H9 (cell line): ENCODE results near the gene GAPDH. TPM values are rescaled to one million over a fixed set of nuclear protein-coding genes. Genes with fewer than 3 reads are reported as not detected.
"Not testable (repeated sequence)": the region's sequence is repeated elsewhere in the genome, so short reads cannot be mapped to it uniquely, and the experiment has no call there.

ENCODE experiments used
- DNase-seq: peaks from one replicate; pipeline ENCODE4 v3.0.0-alpha.2; 2017
- H2AFZ ChIP-seq: one replicate; pipeline ENCODE4 v1.6.1; 2013; ENCODE audit warnings: mild to moderate bottlenecking, low read length, control low read depth, moderate library complexity
- H2AK5ac ChIP-seq: 2 replicates; pipeline ENCODE4 v1.6.1; 2013; ENCODE audit warnings: low read length, control low read depth, mixed read lengths; ENCODE audit not compliant: insufficient read length
- H2BK120ac ChIP-seq: one replicate; pipeline ENCODE4 v1.6.1; 2013; ENCODE audit warnings: low read depth, mild to moderate bottlenecking, low read length, control low read depth, inconsistent platforms; ENCODE audit not compliant: poor library complexity, severe bottlenecking
- H2BK12ac ChIP-seq: 2 replicates; pipeline ENCODE4 v1.6.1; 2013; ENCODE audit warnings: low read length, control low read depth, mixed read lengths, low read depth; ENCODE audit not compliant: insufficient read length
- H2BK15ac ChIP-seq: 2 replicates; pipeline ENCODE4 v1.6.1; 2013; ENCODE audit warnings: low read depth, low read length, control low read depth
- H2BK20ac ChIP-seq: one replicate; pipeline ENCODE4 v1.6.1; 2013; ENCODE audit warnings: low read depth, mild to moderate bottlenecking, low read length, control low read depth, inconsistent platforms; ENCODE audit not compliant: poor library complexity, severe bottlenecking
- H2BK5ac ChIP-seq: 2 replicates; pipeline ENCODE4 v1.6.1; 2013; ENCODE audit warnings: low read length, control low read depth, mixed read lengths; ENCODE audit not compliant: insufficient read length
- H3K14ac ChIP-seq: 2 replicates; pipeline ENCODE4 v1.6.1; 2013; ENCODE audit warnings: low read length, control low read depth; ENCODE audit not compliant: insufficient read depth
- H3K18ac ChIP-seq: 2 replicates; pipeline ENCODE4 v1.6.1; 2013; ENCODE audit warnings: low read depth, mild to moderate bottlenecking, mixed read lengths, low read length, control low read depth; ENCODE audit not compliant: insufficient read length
- H3K23ac ChIP-seq: 2 replicates; pipeline ENCODE4 v1.6.1; 2013; ENCODE audit warnings: low read length, control low read depth, mixed read lengths, low read depth; ENCODE audit not compliant: insufficient read length
- H3K23me2 ChIP-seq: 2 replicates; pipeline ENCODE4 v1.6.1; 2013; ENCODE audit warnings: low read depth, mild to moderate bottlenecking, mixed read lengths, low read length, control low read depth; ENCODE audit not compliant: insufficient read length, poor library complexity, severe bottlenecking
- H3K27ac ChIP-seq: 2 replicates; pipeline ENCODE4 v1.5.1; 2013; ENCODE audit warnings: low read length, control low read depth, mixed read lengths, low read depth; ENCODE audit not compliant: insufficient read length
- H3K27me3 ChIP-seq: 2 replicates; pipeline ENCODE4 v1.6.1; 2013; ENCODE audit warnings: low read length, control low read depth, inconsistent platforms; ENCODE audit not compliant: insufficient read depth
- H3K4ac ChIP-seq: 2 replicates; pipeline ENCODE4 v1.6.1; 2013; ENCODE audit warnings: low read depth, mild to moderate bottlenecking, control low read depth, inconsistent platforms, low read length, moderate library complexity
- H3K4me1 ChIP-seq: 2 replicates; pipeline ENCODE4 v1.6.1; 2013; ENCODE audit warnings: low read length, control low read depth, inconsistent platforms; ENCODE audit not compliant: insufficient read depth
- H3K4me2 ChIP-seq: 2 replicates; pipeline ENCODE4 v1.6.1; 2013; ENCODE audit warnings: low read length, control low read depth, mixed read lengths; ENCODE audit not compliant: insufficient read length, insufficient read depth
- H3K56ac ChIP-seq: 2 replicates; pipeline ENCODE4 v1.6.1; 2013; ENCODE audit warnings: low read depth, mild to moderate bottlenecking, mixed read lengths, low read length, control low read depth; ENCODE audit not compliant: insufficient read length
- H3K79me1 ChIP-seq: 2 replicates; pipeline ENCODE4 v1.6.1; 2013; ENCODE audit warnings: low read depth, mild to moderate bottlenecking, moderate library complexity, low read length, control low read depth, inconsistent platforms; ENCODE audit not compliant: insufficient read depth, poor library complexity, severe bottlenecking
- H3K79me2 ChIP-seq: 2 replicates; pipeline ENCODE4 v1.6.1; 2013; ENCODE audit warnings: low read length, control low read depth, inconsistent platforms; ENCODE audit not compliant: insufficient read depth
- H3K9ac ChIP-seq: 2 replicates; pipeline ENCODE4 v1.6.1; 2013; ENCODE audit warnings: low read length, control low read depth, mixed read lengths; ENCODE audit not compliant: insufficient read length; ENCODE audit errors: extremely low read depth
- H3K9me3 ChIP-seq: one replicate; pipeline ENCODE4 v1.6.1; 2013; ENCODE audit warnings: low read depth, low read length, inconsistent platforms; ENCODE audit not compliant: control insufficient read depth
- H3T11ph ChIP-seq: one replicate; pipeline ENCODE4 v1.6.1; 2013; ENCODE audit warnings: mild to moderate bottlenecking, low read length, control low read depth, inconsistent platforms
- H4K20me1 ChIP-seq: one replicate; pipeline ENCODE4 v1.6.1; 2013; ENCODE audit not compliant: control insufficient read depth, insufficient read length, insufficient read depth
- H4K5ac ChIP-seq: 2 replicates; pipeline ENCODE4 v1.6.1; 2013; ENCODE audit warnings: low read depth, mild to moderate bottlenecking, mixed read lengths, low read length, control low read depth; ENCODE audit not compliant: insufficient read length
- H4K8ac ChIP-seq: replicated peaks from 2 replicates; pipeline ENCODE4 v1.6.1; 2013; ENCODE audit warnings: low read length, control low read depth, mixed read lengths, low read depth; ENCODE audit not compliant: insufficient read length
- H4K91ac ChIP-seq: 2 replicates; pipeline ENCODE4 v1.6.1; 2013; ENCODE audit warnings: low read depth, mild to moderate bottlenecking, moderate library complexity, mixed read lengths, low read length, control low read depth; ENCODE audit not compliant: insufficient read length
- H3K27ac Mint-ChIP-seq, 3 experiments: 2 replicates in 2 of 3; 3 replicates in 1 of 3; pipeline ENCODE4 v1.8.0; 2020 to 2021; ENCODE audit warnings: mixed read lengths in 3 of 3, mild to moderate bottlenecking in 1 of 3, moderate library complexity in 1 of 3
- H3K27me3 Mint-ChIP-seq: 2 replicates; pipeline ENCODE4 v1.8.0; 2021; ENCODE audit warnings: low read depth, mild to moderate bottlenecking, moderate library complexity, mixed read lengths
- H3K36me3 Mint-ChIP-seq, 3 experiments: 2 replicates in 2 of 3; 3 replicates in 1 of 3; pipeline ENCODE4 v1.8.0; 2020 to 2021; ENCODE audit warnings: low read depth in 3 of 3, mixed read lengths in 3 of 3; ENCODE audit not compliant: insufficient read depth in 1 of 3
- H3K4me1 Mint-ChIP-seq, 2 experiments: 2 replicates each; pipeline ENCODE4 v1.8.0; 2020; ENCODE audit warnings: mixed read lengths in 2 of 2
- H3K4me3 Mint-ChIP-seq, 2 experiments: 2 replicates in 1 of 2; 3 replicates in 1 of 2; pipeline ENCODE4 v1.8.0; 2020 to 2021; ENCODE audit warnings: mild to moderate bottlenecking in 2 of 2, mixed read lengths in 2 of 2, moderate library complexity in 1 of 2
- H3K9me3 Mint-ChIP-seq, 2 experiments: 2 replicates in 1 of 2; 3 replicates in 1 of 2; pipeline ENCODE4 v1.8.0; 2020; ENCODE audit warnings: mild to moderate bottlenecking in 2 of 2, mixed read lengths in 2 of 2, moderate library complexity in 1 of 2
- WGBS: extraction: QIAGEN DNeasy Blood & Tissue Kit; methylation state at CpG from one replicate; pipeline ENCODE4 v1.1.7; 2013; ENCODE audit warnings: missing lambda C conversion rate, low lambda C conversion rate, mixed read lengths; ENCODE audit not compliant: insufficient read length; ENCODE audit errors: extremely low coverage; 5-methylcytosine and 5-hydroxymethylcytosine counted together
- total RNA-seq: library from RNA; stranded (reverse); gene quantifications from 2 replicates; pipeline ENCODE4 v1.2.1, GENCODE V29; 2021
- TF ChIP-seq, protein P1 (sequence below): fragments of 200-600 bp; sonication (generic); conservative IDR thresholded peaks from 3 replicates; pipeline ENCODE4 v1.8.0; 2021; ENCODE audit warnings: antibody characterized with exemption, mild to moderate bottlenecking

The GAPDH gene
- total RNA-seq, 1 experiment from 2014 or later: 4,581 TPM

DNA sequence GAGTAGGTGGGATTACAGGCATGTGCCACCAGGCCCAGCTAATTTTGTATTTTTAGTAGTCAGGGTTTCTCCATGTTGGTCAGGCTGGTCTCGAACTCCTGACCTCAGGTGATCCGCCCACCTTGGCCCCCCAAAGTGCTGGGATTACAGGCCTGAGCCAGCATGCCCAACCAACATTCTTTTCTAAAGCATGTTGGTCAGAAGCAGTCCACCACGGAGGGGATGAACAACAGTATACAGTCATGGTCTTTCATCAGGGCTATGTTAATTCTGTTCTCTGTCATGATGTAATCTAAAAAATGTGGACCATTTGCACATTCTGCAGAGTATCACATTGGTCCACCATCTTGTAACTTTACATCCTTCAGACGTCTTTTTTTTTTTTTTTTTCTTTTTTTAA lies 44.9 kb upstream of the GAPDH start:
- no peak overlapping the region for H2AFZ ChIP-seq
- no peaks in the 10 kb centered on the region; the same call in 1 of the 2 replicates for H3K79me2 ChIP-seq
- no peak overlapping the region for H3K23ac ChIP-seq
- H3K56ac ChIP-seq: no peak overlapping the region
- H3T11ph ChIP-seq: no peak overlapping the region
- no peaks in the 10 kb centered on the region for H4K20me1 ChIP-seq
- no CpG with 5 or more reads among the region's 4 CpGs for WGBS
- no peak overlapping the region for H4K91ac ChIP-seq
- H2BK12ac ChIP-seq: no peak overlapping the region
- H2BK15ac ChIP-seq: no peak overlapping the region
- no peak overlapping the region for H3K27ac ChIP-seq
- H3K9me3 Mint-ChIP-seq: no peaks in the 10 kb centered on the region
- no peak overlapping the region for H4K8ac ChIP-seq
- no peak overlapping the region for H3K4me3 Mint-ChIP-seq
- H3K27ac Mint-ChIP-seq: no peak overlapping the region
- H3K9me3 ChIP-seq: no peaks in the 10 kb centered on the region
- H3K18ac ChIP-seq: no peak overlapping the region
- no peak overlapping the region for H3K9ac ChIP-seq
- H3K79me1 ChIP-seq: no peaks in the 10 kb centered on the region
- TF ChIP-seq, protein P1, sequence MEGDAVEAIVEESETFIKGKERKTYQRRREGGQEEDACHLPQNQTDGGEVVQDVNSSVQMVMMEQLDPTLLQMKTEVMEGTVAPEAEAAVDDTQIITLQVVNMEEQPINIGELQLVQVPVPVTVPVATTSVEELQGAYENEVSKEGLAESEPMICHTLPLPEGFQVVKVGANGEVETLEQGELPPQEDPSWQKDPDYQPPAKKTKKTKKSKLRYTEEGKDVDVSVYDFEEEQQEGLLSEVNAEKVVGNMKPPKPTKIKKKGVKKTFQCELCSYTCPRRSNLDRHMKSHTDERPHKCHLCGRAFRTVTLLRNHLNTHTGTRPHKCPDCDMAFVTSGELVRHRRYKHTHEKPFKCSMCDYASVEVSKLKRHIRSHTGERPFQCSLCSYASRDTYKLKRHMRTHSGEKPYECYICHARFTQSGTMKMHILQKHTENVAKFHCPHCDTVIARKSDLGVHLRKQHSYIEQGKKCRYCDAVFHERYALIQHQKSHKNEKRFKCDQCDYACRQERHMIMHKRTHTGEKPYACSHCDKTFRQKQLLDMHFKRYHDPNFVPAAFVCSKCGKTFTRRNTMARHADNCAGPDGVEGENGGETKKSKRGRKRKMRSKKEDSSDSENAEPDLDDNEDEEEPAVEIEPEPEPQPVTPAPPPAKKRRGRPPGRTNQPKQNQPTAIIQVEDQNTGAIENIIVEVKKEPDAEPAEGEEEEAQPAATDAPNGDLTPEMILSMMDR: no peak
- peaks cover 9% of the 10 kb centered on the region for H3K23me2 ChIP-seq
- H3K4me1 Mint-ChIP-seq: peaks cover 5 to 6% of the 10 kb centered on the region in 2 experiments
- DNase-seq: no peak
- H3K27me3 Mint-ChIP-seq: peaks cover 2% of the 10 kb centered on the region; the same call in 1 of the 2 replicates
- no peaks in the 10 kb centered on the region for H3K4me1 ChIP-seq
- no peak overlapping the region for H3K4ac ChIP-seq
- no peak overlapping the region for H2BK5ac ChIP-seq
- no peak overlapping the region for H4K5ac ChIP-seq
- H3K36me3 Mint-ChIP-seq: peaks cover 6 to 9% (median 8%) of the 10 kb centered on the region in 3 experiments; a peak in 6 of 7 replicates
- H2BK120ac ChIP-seq: no peak overlapping the region
- no peaks in the 10 kb centered on the region for H3K27me3 ChIP-seq
- no peak overlapping the region for H2BK20ac ChIP-seq
- no peak overlapping the region for H3K4me2 ChIP-seq
- no peak overlapping the region for H2AK5ac ChIP-seq
- no peak overlapping the region for H3K14ac ChIP-seq

DNA sequence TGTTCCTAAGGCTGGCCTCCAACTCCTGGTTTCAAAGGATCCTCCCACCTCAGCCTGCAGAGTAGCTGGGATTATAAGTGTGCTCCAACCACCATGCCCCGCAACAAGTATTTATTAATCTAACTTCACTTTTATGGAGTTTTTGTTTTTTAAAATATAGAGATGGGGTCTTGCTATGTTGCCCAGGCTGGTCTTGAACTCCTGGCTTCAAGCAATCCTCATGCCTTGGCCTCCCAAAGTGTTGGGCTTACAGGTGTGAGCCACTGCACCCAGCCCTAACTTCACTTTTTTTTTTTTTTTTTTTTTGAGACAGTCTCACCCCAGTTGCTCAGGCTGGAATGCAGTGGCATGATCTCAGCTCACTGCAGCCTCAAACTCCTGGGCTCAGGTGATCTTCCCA lies 43.6 kb upstream of the GAPDH start:
- not testable (repeated sequence) for H3K27me3 Mint-ChIP-seq, H3K56ac ChIP-seq, H3K18ac ChIP-seq, H3K4me3 Mint-ChIP-seq, H4K91ac ChIP-seq, H3K9me3 ChIP-seq, H3K9ac ChIP-seq, H3K4me1 ChIP-seq, H3K14ac ChIP-seq, H3K4me2 ChIP-seq, H3K23ac ChIP-seq, H3K27me3 ChIP-seq, H4K5ac ChIP-seq, H3K27ac ChIP-seq, H4K20me1 ChIP-seq, H3K23me2 ChIP-seq, H4K8ac ChIP-seq, H3K79me2 ChIP-seq, H2BK120ac ChIP-seq, H2BK12ac ChIP-seq, H3K79me1 ChIP-seq, H2BK20ac ChIP-seq, H3T11ph ChIP-seq, H3K27ac Mint-ChIP-seq, H3K4ac ChIP-seq, H2BK15ac ChIP-seq, H2AK5ac ChIP-seq, H2BK5ac ChIP-seq, DNase-seq, H2AFZ ChIP-seq, H3K9me3 Mint-ChIP-seq
- no CpG with 5 or more reads among the region's 1 CpG for WGBS
- Mint-ChIP-seq H3K4me1 (peaks cover 17% of the 10 kb centered on the region in 2 experiments), H3K36me3 (peaks cover 10 to 18% (median 15%) of the 10 kb centered on the region in 3 experiments)
